Lower lobe of right lung (tissue), 2 donors: ENCODE measurements around the gene PTPRK. TPM values are rescaled to one million over a fixed set of nuclear protein-coding genes. Genes with fewer than 3 reads are reported as not detected.
"Not testable (repeated sequence)": the region's sequence is repeated elsewhere in the genome, so short reads cannot be mapped to it uniquely, and the experiment has no call there.

Source experiments
- ATAC-seq, 2 donors: fragments of 200-7000 bp; cut with Tn5 transposase; one replicate each; pipeline ENCODE4 v1.9.1; 2020 to 2022; ENCODE audit warnings: mild to moderate bottlenecking in 2 of 2, moderate library complexity in 2 of 2
- DNase-seq: peaks from one replicate; pipeline ENCODE4 v3.0.0-alpha.2; 2020
- H3K27ac ChIP-seq: fragments of 200-600 bp; one replicate; pipeline ENCODE4 v1.8.0; 2022
- H3K27me3 ChIP-seq: fragments of 200-600 bp; one replicate; pipeline ENCODE4 v1.8.0; 2022; ENCODE audit warnings: low read depth
- H3K36me3 ChIP-seq: fragments of 200-600 bp; one replicate; pipeline ENCODE4 v1.8.0; 2022; ENCODE audit warnings: mild to moderate bottlenecking
- H3K4me1 ChIP-seq: fragments of 200-600 bp; one replicate; pipeline ENCODE4 v1.8.0; 2022
- H3K4me3 ChIP-seq: fragments of 200-600 bp; one replicate; pipeline ENCODE4 v1.8.0; 2022; ENCODE audit warnings: mild to moderate bottlenecking
- H3K9me3 ChIP-seq: fragments of 200-600 bp; one replicate; pipeline ENCODE4 v1.8.0; 2022
- CTCF ChIP-seq: fragments of 200-600 bp; IDR thresholded peaks from one replicate; pipeline ENCODE4 v1.8.0; 2022; ENCODE audit warnings: antibody characterized with exemption, mild to moderate bottlenecking
- intact Hi-C: fragments of 100-400 bp; cut with DNase I; formaldehyde crosslinking; loops from one replicate; pipeline ENCODE4 v1.11.0; 2022
- total RNA-seq: library from RNA; stranded (reverse); fragmentation: NEBNext Ultra II Directional; extraction: Animal tissue kit (Norgen Biotek cat#: 25700); gene quantifications from one replicate; pipeline ENCODE4 v1.2.1, GENCODE V29; 2021
- donor health status: DM: no; HTN: yes; CAD: no; lungs with severe emphysema.

Gene PTPRK
- total RNA-seq, 1 donor from 2014 or later = 62.7 TPM

GRCh38 chr6:127997496-127998164 is 522.8 kb downstream of the PTPRK start:
- H3K27me3 ChIP-seq = no peaks in the 10 kb centered on the region
- H3K4me1 ChIP-seq = no peaks in the 10 kb centered on the region
- intact Hi-C loops = no loop called here
- no peak overlapping the region for H3K4me3 ChIP-seq
- ATAC-seq = no peak
- no peak for TF ChIP-seq CTCF
- DNase-seq = no peak
- no peaks in the 10 kb centered on the region for H3K9me3 ChIP-seq
- H3K36me3 ChIP-seq = no peaks in the 10 kb centered on the region
- no peak overlapping the region for H3K27ac ChIP-seq

GRCh38 chr6:127996925-127997324 is 523.5 kb downstream of the PTPRK start:
- Histone ChIP-seq H3K9me3 (no peaks in the 10 kb centered on the region), H3K4me3 (no peak overlapping the region), H3K4me1 (no peaks in the 10 kb centered on the region), H3K36me3 (no peaks in the 10 kb centered on the region), H3K27me3 (no peaks in the 10 kb centered on the region), H3K27ac (no peak overlapping the region)
- TF ChIP-seq CTCF = no peak
- intact Hi-C loops = no loop called here
- DNase-seq = no peak
- no peak for ATAC-seq

- intact Hi-C loops = no loop called here
- no peak overlapping the region for H3K27ac ChIP-seq
- ATAC-seq = no peak
Observed at GRCh38 chr6:127992144-127992543, 528.3 kb downstream of the PTPRK start.

GRCh38 chr6:127990074-127990473 is 530.3 kb downstream of the PTPRK start:
- peaks cover 12% of the 10 kb centered on the region for H3K36me3 ChIP-seq
- H3K27ac ChIP-seq = no peak overlapping the region
- no peak for TF ChIP-seq CTCF
- H3K9me3 ChIP-seq = no peaks in the 10 kb centered on the region
- ATAC-seq (no peak), DNase-seq (no peak)
- H3K4me1 ChIP-seq = no peaks in the 10 kb centered on the region
- no peaks in the 10 kb centered on the region for H3K27me3 ChIP-seq
- no peak overlapping the region for H3K4me3 ChIP-seq
- intact Hi-C loops = no loop called here

More at GRCh38 chr6:127992144-127992543, 528.3 kb downstream of the PTPRK start:
- DNase-seq = no peak
- no peaks in the 10 kb centered on the region for H3K4me1 ChIP-seq
- no peak for TF ChIP-seq CTCF
- no peaks in the 10 kb centered on the region for H3K27me3 ChIP-seq
- H3K9me3 ChIP-seq = no peaks in the 10 kb centered on the region
- H3K4me3 ChIP-seq = no peak overlapping the region
- H3K36me3 ChIP-seq = no peaks in the 10 kb centered on the region

- intact Hi-C loops = no loop called here
Observed at GRCh38 chr6:127980996-127981395, 539.4 kb downstream of the PTPRK start.

GRCh38 chr6:127978185-127978584 is 542.2 kb downstream of the PTPRK start:
- H3K27me3 ChIP-seq, DNase-seq, intact Hi-C loops, H3K4me3 ChIP-seq, ATAC-seq, H3K27ac ChIP-seq, H3K4me1 ChIP-seq, H3K9me3 ChIP-seq: not testable (repeated sequence)
- H3K36me3 ChIP-seq = peaks cover 73% of the 10 kb centered on the region

More at GRCh38 chr6:127980996-127981395, 539.4 kb downstream of the PTPRK start:
- no peak overlapping the region for H3K27ac ChIP-seq
- H3K36me3 ChIP-seq = peaks cover 73% of the 10 kb centered on the region
- no peaks in the 10 kb centered on the region for H3K4me1 ChIP-seq
- H3K4me3 ChIP-seq = no peak overlapping the region
- ATAC-seq = no peak
- H3K27me3 ChIP-seq = no peaks in the 10 kb centered on the region
- DNase-seq = no peak
- H3K9me3 ChIP-seq = no peaks in the 10 kb centered on the region
- TF ChIP-seq CTCF = no peak
